Measurements from ENCODE around the gene PDE4B.

PDE4B gene

DNA sequence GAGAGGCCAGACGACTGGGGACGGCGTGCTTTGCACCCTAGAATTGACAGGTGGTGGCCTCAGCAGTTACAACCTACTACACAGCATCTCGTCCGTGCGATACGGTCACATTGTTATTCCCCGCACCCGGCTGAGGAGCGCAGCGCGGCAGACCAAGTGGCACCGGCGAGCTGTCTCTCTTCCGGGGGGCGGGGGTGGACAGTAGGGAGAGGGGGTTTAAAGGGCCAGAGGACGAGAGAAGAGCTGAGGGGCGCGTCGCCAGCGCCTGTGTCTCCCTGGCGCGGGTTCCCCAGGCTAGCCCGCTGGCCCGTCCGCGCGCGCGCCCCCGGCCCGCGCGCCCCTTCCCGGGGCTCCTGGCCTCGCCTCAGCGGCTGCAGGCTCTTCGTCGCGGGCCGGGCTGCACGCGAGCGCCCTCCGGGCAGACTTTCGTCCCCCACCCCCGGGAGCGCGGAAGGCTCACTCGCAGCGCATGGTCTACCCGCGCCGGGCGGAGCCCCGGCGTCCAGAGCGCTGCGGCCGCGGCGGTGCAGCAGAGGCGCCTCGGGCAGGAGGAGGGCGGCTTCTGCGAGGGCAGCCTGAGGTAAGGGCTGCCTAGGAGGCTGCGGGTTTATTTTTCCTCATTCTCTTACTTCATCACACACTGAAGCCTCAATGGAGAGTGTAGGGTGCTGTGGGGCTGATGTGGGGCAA is at the start of gene PDE4B:
Gene PDE4B, plus strand, starts transcription at position 227 of the 690 bp plus-strand sequence.
- DNase-seq = no peak

DNA sequence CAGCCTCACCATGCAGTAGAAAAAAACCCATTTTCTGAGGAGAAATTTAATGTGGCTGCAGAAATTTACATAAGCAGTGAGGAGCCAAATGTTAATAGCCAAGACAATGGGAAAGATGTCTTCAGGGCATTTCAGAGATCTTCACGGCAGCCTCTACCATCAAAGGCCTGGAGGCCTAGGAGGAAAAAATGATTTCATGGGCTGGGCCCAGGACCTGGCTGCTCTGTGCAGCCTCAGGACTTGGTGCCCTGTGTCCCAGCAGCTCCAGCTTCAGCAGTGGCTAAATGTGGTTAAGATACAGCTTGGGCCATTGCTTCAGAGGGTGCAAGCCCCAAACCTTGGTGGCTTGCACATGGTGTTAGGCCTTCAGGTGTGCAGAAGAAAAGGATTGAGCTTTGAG is 48.0 kb upstream of the PDE4B start:
- no peak for DNase-seq

DNA sequence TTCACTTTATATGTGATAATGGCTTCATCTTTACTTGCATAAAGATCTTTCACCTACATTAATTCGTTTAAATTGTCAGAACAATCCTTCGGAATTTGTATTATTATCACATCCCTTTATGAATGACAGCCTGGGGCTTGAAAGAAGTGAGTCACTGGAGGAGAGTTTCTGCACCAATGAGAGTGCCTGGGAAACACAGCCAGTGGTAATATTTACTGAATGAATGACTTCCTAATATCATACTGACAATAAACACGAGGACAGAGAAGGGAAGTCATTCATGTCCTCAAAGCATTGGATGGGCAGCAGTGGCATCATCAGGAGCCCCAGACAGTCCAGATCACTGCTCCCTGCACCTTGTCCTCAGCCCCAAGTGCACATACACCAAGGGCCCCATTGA is 40.7 kb upstream of the PDE4B start:
- no peak for DNase-seq

DNA sequence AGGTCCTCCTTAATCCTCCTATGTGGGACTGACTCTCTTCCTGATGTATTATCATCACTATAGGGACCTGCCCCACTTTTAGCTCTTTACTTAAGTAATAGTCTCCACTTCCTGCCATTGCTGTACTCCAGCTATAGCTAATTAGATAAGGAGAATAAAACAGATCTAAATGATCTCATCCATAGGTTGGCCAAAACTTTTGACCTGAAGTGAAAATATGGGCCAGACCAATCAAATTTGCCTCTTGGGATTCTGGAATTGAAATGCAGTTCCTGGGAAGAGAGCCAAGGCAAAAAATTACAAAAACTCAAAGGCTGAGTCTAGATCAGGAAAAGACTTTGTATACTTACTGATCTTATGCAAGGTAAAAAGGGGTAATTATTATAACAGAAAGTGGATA is 36.1 kb upstream of the PDE4B start:
- no peak for DNase-seq

DNA sequence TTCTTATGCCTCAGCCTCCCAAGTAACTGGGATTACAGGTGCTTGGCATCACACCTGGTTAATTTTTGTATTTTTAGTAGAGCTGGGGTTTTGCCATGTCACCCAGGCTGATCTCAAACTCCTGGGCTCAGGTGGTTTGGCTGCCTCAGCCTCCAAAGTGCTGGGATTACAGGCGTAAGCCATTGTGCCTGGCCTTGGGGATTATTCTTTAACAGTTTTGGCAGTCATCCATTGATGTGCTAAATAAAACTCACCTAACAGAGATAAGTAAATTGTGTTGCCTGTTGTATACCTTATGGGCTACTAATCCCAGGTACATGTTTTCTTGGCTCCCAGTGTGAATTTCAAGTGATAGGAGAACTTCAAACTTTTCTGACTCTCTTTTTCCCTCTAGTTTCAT is 35.2 kb upstream of the PDE4B start:
- no peak for DNase-seq

DNA sequence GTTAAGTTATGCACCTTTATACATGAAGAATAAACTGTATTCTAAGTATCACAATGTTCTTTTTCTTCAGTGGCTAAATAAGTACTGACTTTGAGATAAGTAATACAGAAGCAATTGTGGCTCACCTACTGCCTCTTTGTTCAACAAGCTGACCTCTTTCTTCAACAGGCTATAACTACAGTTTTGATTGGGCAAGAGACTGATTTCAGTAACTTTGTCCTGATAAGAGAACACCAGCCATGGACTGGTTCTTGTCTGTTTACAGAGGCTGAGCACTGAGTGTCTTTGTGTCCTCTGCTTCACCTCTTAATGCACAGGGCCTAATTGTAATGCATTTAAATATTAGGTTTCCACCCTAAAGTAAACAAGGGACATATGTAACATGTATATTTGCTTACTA is 34.6 kb upstream of the PDE4B start:
- no peak for DNase-seq

DNA sequence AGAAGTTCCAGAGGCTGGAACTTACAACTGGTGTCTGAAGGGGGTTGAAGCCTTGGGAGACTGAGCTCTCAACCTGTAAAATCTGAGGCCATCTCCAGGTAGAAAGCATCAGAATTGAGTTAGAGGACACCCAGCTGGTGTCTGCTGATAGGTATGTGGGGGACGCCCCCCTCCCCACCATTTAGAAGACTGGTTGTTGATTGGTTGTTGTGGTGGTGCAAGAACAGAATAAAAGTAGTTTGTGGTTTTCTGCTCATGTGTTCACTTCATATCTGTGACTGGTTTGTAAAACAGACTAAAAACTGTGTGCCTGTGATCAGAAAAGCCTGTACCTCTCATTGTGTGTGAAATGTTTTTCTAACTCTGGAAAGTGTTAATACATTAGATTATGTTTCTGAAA is 33.2 kb upstream of the PDE4B start:
- no peak for DNase-seq

DNA sequence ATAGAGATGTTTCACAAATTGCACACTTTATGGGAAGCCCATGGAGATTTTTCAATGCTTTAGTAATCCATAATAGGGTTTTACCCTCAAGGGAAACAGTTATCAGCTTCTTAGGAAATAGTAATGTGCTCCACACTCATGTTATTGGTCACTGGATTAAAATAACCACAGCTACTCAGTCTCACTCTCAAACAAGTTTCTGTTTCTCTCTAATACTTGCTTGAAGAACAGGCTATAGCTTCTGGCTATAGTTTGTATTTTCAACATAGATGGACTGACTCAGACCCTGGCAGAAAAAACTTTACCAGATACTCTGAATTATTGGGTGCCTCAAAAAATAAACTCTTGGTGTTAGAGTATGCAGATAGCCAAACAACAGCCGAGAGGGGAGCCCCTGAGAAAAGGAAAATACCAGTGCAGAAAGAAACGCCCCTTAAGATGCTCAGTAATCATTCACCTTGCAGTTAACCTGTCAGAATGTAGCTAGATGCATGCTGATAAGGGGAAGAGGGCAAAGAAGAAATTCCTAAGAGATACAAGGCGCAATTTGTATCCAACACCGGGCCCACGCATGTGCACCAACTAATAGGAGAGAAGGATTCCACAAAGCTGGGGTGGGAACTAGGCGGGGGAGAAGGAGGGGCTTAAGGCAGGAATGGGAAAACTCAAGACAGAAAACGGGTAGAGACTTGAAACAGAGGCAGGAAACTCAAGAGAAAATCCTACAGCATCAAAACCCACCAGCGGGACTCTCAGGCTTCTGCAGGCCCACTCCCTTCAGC is 30.4 kb upstream of the PDE4B start:
- DNase-seq = no peak

DNA sequence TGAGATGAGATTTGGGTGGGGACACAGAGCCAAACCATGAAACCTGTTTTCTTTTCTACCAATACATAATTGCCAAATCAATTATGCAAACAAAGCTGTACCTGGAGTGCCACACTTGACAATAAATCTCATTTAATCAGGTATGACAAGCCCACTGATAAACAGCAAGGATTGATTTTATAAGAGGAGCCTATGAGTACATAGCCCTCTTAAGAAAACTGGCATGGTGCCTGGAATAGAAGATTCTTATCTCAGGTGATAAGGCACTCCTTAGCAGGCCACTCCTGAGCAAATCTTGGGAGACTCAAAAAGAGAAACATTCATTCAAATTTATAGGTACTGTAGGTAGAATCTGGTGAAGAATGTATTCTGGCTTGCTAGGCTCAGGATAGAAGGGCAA is 28.6 kb upstream of the PDE4B start:
- DNase-seq = no peak

DNA sequence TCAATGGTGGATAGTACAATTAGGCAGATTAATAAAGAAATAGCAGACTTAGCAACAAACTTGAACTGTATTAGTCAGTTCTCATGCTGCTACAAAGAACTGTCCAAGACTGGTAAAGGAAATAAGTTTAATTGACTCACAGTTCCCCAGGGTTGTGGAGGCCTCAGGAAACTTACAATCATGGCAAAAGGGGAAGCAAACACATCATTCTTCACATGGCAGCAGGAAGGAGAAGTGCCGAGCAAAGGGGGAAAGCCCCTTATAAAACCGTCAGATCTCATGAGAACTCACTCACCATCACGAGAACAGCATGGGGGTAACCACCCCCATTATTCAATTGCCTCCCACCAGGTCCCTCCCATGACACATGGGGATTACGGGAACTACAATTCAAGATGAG is 27.1 kb upstream of the PDE4B start:
- DNase-seq = no peak

DNA sequence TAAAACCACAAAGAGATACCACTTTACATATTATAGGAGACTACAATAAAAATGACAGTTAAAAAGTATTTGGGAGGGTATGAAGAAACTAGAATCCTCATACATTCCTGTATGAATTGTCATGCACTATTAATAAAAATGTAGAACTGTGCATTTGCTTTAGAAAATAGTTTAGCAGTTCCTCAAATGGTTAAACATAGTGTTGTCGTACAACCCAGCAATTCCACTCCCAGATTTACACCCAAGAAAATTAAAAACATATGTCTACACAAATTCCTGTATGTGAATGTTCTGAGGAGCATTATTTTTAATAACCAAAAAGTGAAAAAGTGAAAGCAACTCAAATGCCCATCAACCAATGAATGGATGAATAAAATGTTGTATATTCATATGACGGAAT is 23.1 kb upstream of the PDE4B start:
- DNase-seq = no peak

DNA sequence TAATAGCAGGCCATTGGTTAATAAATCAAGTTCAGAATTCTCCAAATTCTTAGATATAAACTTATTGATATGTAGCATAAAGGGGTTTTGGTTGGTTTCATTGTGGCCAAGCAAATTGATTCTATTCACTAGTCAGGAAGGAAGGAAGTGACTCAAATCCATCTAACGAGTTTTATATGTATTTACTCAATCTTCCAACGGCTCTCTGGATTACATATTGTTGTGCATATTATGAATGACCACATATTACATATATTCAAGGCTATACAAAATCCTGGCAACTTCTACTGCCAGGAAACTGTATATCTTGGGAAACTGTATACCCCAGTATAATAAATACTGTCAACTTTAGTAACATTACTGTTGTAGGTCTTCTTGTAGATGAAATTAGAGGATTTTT is 20.1 kb upstream of the PDE4B start:
- no peak for DNase-seq

DNA sequence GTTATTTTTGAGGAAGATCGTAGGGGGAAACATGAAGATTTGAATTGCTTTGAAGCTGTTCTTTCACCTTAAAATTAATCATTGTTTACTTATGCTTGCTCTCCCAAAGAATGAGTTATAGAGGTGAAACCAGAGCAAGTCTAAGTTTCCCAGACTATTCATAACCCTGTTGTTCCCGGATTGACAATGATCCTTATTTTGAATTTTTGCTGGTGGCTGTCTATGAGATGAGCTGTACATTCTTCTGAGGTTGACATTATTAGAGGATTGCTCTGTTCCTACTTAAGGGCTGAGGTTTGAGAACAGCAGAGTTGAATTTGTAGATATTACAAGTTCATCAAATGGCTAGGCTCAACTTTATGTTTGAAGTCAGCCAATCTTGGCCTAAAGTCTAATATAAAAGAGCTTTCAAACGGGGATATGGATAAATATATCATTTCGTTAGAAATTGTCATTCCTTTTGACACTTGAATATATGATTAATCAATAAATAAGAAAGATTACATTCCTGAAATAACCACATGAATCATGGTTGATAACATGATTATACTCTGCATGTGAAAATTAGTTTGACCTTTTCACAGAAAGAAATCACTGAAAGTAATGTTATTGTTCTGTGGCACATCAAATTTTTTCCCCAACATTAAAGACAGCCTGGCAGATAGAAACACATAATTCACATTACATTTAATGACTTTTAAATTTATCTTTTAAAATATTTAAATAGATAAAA is 19.1 kb upstream of the PDE4B start:
- no peak for DNase-seq

DNA sequence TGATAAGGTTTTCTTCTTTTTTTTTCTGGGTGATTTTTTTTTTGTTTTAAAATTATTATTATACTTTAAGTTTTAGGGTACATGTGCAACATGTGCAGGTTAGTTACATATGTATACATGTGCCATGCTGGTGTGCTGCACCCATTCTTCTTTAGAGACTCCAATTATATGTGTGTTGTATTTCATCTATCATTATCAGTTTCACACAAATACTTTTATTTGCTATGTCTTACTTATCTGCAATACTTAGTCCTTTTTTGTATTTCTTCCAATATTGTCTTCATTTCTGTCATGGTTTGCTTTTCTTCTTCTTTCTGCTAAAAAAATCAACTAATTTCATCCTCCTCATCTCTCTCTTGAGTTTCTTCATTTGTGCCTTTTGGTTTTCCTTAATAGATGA is 3.9 kb upstream of the PDE4B start:
- DNase-seq = no peak

DNA sequence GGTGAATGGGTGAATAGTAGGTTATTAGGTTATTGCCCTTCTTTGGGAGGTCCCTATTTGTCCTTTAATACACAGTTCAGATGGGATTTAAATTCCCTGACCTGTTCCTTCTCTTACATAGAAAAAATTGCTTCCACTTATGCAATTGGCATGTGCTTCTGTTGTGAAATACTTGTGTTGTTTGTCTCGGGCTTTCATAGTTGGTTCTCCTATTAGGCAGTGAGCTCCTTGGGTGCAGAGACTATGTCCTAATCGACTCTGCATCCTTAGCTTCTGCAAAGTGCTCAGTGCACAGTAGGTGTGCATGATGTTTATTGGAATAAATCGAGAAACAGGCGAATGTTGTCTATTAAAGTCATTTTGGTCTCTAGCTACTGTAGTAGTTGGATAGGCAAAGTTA is 1.3 kb upstream of the PDE4B start:
- no peak for DNase-seq

DNA sequence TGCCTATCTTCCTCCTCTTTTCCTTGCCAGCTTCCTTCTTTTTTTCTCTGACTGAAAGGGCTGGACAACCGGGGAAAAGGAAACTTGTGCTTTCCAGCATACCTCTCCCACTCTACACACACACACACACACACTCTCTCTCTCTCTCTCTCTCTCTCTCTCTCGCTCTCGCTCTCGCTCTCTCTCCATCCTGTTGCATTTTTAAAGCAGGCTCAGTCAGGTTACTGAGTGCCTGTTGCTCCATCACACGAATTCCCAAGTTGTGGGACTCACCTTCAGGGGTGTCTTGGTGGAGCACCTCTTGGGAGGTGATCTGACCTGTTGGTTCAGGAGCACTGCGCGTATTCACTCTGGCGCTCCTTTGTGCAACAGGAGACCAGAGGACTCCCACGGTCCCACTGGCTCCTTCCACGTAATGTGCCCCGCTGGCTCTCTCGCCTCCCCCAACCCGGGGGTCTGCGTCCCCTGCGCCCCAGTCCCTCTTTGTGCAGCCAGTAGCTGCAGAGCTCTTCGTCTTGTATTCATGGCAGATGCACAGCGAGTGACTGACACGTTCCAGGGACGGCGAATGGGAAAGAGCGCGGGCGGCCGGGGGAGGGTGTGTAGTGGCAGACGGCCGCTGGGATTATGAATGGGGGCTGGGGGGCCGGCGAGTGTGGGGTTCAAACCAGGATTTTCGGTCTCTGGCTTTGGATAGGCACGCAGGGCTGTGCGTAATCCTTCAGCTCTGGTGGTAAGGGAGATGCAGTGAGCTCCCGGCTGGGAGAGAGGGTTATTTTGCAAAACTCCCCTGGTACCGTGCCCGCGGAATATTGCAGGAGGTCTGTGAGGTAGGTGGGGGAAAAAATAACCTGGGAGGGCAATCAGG is 660 bp upstream of the PDE4B start:
- no peak for DNase-seq

DNA sequence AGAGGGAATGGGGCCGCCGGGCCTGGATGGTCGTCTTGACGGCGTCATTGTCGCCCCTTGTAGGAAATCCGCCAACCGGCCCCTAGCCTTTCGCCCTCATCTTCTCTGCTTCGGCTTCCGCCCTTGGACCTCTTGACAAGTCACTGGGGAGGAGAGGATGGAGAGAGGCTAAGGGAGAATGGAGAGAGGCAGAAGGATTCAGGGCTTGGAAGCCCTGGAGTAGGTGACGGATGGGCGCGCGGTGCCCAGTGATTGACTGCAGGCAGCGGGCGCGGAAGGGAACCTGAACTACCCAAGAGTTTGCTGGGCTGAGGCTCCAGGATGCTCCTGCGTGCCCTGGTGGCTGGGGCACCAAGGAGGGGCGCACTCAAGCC is 651 bp downstream of the PDE4B start:
- no peak for DNase-seq

DNA sequence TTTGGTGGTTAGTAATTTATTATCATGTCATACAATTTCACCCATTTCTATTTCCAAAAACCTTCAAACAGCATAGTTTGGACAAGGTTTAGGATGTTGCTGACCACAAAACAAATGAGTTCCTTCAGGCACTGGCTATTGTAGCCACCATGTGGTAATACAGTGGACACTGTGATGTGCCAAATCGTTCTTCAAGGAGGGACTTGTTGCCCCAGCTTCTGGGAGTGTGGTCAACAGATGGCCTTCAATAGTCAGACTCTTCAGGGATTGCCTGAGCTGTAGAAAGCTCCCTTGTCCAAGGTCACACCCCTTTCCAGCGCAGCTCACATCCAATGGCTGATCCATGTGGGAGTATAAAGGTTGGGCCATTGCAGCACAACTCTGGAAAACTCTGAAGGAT is 2.6 kb downstream of the PDE4B start:
- DNase-seq = no peak

DNA sequence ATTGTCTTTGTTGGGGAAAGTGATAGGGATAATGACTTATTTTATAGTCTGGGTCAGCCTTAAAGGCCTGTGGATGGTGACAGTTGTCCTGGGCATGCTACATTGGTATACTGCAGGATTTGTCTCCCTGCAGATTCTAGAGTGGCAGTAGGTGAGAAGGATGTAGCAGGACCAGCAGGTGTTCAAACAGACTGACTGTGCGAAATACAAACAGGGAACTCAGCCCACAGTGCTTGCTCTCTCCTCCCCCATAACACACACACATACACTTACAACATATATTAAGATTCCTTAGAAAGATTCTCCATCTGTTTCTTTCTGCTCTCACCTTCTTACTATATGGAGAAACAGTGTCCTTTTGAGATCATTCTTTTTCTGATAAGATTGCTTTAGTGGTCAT is 6.9 kb downstream of the PDE4B start:
- DNase-seq = no peak

DNA sequence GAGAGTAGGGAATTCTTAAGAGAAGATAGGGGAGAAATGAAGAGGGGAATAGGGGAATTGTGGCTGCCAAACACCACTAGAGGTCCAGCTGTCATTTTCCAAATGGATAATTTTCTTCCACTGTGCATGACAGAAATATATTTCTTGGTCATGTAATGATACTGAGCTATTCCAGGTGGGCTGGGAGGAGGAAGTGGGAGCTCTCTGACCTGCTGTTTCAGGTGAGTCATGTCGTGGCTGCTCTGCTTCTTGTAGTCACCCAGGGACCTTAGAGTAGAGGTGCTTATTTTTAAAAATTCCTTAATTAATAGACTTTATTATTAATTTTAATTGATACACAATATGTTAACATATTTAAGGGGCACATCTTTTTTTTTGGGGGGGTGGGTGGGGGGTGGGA is 11.9 kb downstream of the PDE4B start:
- DNase-seq = no peak

DNA sequence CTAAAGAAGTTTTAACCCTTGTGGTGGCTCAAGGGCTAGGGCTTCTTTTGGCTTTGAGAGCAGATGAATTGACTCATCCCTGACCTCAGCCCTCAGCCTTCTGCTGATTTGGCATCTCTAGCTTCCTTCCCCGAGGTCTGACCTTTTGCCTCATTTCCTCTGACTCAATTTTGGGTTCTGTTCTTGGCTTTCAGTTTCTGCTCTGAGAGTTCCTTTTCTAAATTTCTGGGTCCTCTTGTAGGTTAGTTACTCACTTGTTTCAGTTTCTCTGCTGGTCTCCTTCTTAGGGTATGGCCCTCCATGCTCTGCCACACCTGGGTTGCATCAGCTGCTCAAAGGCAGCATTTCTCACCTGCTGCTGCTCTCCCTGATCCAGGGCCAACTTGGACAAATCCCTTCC is 19.4 kb downstream of the PDE4B start:
- DNase-seq = peak; percentile 6

DNA sequence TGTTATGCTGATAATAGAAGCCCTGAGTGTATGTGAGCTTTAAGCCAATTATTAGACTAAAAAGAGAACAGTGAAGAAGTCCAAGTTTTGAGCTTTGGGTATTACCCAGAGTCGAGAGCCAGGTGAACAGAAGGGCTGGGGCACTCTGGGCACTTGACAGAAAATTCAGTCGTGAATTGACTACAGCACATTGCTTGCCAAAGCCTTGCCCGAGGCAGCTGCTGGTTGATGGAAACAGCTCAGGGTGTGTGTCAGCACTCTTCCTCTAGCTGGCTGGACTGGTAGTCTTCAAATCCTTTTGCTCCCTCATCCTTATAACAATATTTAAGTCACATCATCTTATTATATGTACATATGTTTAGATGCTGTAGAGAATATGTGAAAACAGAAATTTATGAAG is 21.3 kb downstream of the PDE4B start:
- no peak for DNase-seq

DNA sequence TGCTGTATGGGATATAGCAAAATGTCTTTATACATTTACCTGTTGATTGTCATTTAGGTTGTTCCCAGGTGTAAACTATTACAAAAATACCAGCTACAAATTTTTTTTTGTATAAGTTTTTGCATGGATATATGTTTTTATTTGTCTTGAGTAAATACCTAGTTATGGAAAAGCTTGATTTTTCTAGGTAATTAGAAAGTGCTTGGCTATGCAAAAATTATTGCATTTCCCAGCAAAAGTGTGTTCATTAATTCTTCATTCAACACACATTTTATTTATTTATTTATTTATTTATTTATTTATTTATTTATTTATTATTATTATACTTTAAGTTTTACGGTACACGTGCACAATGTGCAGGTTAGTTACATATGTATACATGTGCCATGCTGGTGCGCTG is 22.1 kb downstream of the PDE4B start:
- DNase-seq = no peak
